ENCODE results near the gene BBS5.

BBS5 gene

DNA sequence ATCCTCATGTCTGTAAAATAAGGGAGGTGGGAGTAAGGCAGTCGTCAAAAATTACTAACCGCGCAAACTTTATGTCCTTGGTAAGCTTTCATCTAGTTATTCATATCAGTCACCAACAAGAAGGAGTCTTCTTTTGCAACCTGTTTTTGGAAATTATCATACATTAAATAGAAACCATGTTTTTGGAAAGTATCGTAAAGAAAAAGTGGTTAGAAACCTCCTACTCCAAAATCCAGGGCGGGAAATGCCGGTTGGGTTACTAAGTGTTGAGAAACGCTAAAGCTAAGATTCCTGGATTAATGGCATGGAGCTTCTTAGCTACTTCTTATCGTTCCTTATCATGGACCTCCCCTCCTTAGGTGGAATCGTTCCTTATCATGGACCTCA is 778 bp downstream of the BBS5 start:
- ChIA-PET CTCF (interaction anchor here (0.6 to 6.8 kb wide), 16 partner anchors 9 to 752 kb away, joined by 3 to 44 read pairs (median 4); no protein-coding TSS in a partner anchor), POLR2A (no interaction called here)
- TF ChIP-seq CTCF (IDR thresholded peaks at IDR 0.05; ENCODE audit: control extremely low read depth, extremely low read depth, low read depth, missing control alignments), result no peak
- no peak for DNase-seq (ENCODE audit: extremely low spot score)

DNA sequence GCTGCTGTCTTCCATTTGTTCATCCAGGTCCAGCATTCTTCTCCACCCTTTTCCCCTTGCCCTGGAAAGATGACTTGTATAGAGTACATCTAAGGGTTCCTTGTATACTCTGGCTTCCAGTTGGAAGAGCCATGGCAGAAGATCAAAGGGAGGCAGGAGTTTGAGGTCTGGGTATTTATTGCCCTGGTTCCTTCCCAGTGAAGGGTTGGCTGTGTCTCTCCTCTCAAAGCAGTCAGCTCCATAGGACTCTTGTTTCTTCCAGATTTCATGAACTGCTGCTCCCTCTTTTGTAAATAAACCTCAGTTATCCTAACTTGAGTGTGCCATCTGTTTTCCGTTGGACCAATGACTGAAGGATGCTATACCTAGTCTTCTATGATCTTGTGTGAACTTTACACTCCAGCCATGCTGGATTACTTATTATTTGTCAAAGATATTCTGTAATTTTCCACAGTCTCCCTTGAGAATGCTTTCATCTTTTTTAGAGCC is 6.4 kb downstream of the BBS5 start:
- ChIA-PET CTCF (no interaction called here), POLR2A (no interaction called here)
- DNase-seq (ENCODE audit: extremely low spot score), result no peak
- TF ChIP-seq CTCF (IDR thresholded peaks at IDR 0.05; ENCODE audit: control extremely low read depth, extremely low read depth, low read depth, missing control alignments), result no peak

- no peak for DNase-seq (ENCODE audit: extremely low spot score)
- POLR2A ChIA-PET, result no interaction called here
- TF ChIP-seq CTCF (IDR thresholded peaks at IDR 0.05; ENCODE audit: control extremely low read depth, extremely low read depth, low read depth, missing control alignments), result no peak
- CTCF ChIA-PET, result no interaction called here
Measured at GRCh38 chr2:169486487-169486886, 7.2 kb downstream of the BBS5 start.

DNA sequence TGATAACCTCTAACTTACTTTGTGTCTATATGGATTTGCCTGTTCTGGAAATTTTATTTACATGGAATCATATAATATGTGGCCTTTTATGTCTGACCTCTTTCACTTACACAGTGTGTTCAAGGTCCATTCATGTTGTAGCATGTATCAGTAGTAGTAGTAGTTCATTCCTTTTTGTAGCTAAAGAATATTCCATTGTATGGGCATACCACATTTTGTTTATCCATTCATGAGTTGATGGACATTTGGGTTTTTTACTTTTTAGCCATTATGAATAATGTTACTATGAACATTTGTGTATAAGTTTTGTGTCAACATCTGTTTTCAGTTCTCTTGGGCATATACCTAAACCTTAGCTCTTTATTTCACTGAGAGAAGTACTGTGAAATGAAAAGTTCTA is 11.5 kb downstream of the BBS5 start:
- POLR2A ChIA-PET, result no interaction called here
- DNase-seq (ENCODE audit: extremely low spot score), result no peak
- CTCF ChIA-PET, result interaction anchor here (1.1 to 1.4 kb wide), 4 partner anchors 9 to 37 kb away, joined by 3 to 5 read pairs (median 4); partner anchors contain the start of gene BBS5
- no peak for TF ChIP-seq CTCF (IDR thresholded peaks at IDR 0.05; ENCODE audit: control extremely low read depth, extremely low read depth, low read depth, missing control alignments)

DNA sequence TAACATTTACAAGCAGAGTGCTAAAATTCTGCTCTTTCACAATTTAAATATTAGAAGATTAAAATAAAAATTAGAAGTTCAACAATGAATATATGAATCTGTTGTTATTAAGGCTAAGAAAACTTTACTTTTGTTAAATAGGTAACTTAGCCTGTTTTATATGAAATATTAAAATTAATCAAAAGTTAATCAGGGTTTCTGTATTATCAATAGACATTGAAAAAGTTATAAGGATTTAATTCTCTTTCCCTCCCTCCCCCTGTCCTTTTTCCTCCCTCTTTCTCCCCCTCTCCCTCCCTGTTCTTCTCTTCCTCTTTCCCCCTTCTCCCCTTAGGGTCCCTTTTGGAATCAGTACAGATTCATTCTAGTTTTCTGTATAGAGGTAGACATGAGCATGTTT is 12.1 kb downstream of the BBS5 start:
- DNase-seq (ENCODE audit: extremely low spot score), result no peak
- no peak for TF ChIP-seq CTCF (IDR thresholded peaks at IDR 0.05; ENCODE audit: control extremely low read depth, extremely low read depth, low read depth, missing control alignments)
- POLR2A ChIA-PET, result no interaction called here
- CTCF ChIA-PET, result interaction anchor here (1.1 to 1.4 kb wide), 4 partner anchors 10 to 37 kb away, joined by 3 to 5 read pairs (median 4); partner anchors contain the start of gene BBS5

DNA sequence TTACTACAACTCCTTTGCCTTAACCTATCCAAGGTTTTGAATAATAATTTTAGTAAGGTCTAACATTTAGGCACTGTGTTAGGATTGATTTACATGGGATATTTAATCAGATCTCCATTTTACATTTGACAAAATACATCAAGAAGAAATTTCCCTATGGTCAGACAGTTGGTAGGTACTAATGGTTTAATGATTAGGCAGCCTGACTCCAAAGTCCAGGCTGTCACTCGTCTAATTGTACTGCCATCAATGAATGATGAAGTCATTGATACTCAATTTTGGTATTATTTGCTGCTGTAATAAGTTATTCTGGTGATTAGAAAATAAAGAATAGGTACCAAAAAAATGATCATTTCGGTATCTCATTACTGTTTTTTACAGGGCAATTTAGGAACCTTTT is 14.1 kb downstream of the BBS5 start:
- POLR2A ChIA-PET, result no interaction called here
- no peak for TF ChIP-seq CTCF (IDR thresholded peaks at IDR 0.05; ENCODE audit: control extremely low read depth, extremely low read depth, low read depth, missing control alignments)
- CTCF ChIA-PET, result interaction anchor here (1.0 to 1.3 kb wide), 5 partner anchors 8 to 41 kb away, joined by 3 to 5 read pairs (median 3); partner anchors contain the start of gene BBS5

More for the DNA sequence above, 14.1 kb downstream of the BBS5 start:
- no peak for DNase-seq (ENCODE audit: extremely low spot score)

Measured in GM10248 (cell line).